Mucosa of rectum (tissue), 2 donors: ENCODE data around the gene TET3.

Experiments
- H3K27ac ChIP-seq, 2 donors: one replicate each; pipeline ENCODE4 v1.7.0; 2013; ENCODE audit warnings: inconsistent platforms in 2 of 2, low read depth in 2 of 2, low read length in 2 of 2
- H3K27me3 ChIP-seq, 2 donors: one replicate each; pipeline ENCODE4 v1.7.0; 2013; ENCODE audit warnings: low read length in 2 of 2; ENCODE audit not compliant: control insufficient read depth in 2 of 2, insufficient read depth in 2 of 2
- H3K36me3 ChIP-seq, 2 donors: one replicate each; pipeline ENCODE4 v1.7.0; 2013; ENCODE audit warnings: low read length in 2 of 2; ENCODE audit not compliant: control insufficient read depth in 2 of 2, insufficient read depth in 2 of 2
- H3K4me1 ChIP-seq, 2 donors: one replicate each; pipeline ENCODE4 v1.7.0; 2013; ENCODE audit warnings: low read length in 2 of 2, mild to moderate bottlenecking in 1 of 2; ENCODE audit not compliant: control insufficient read depth in 2 of 2, insufficient read depth in 2 of 2
- H3K4me3 ChIP-seq, 2 donors: one replicate each; pipeline ENCODE4 v1.7.0; 2013; ENCODE audit warnings: low read length in 2 of 2
- H3K9ac ChIP-seq, 2 donors: one replicate each; pipeline ENCODE4 v1.7.0; 2013; ENCODE audit warnings: low read length in 2 of 2, low read depth in 1 of 2, mild to moderate bottlenecking in 1 of 2
- H3K9me3 ChIP-seq, 2 donors: one replicate each; pipeline ENCODE4 v1.7.0; 2013; ENCODE audit warnings: low read length in 2 of 2; ENCODE audit not compliant: control insufficient read depth in 2 of 2
- donor health status: healthy.
- donor health status: Normal muscosa, but diverticular disease.

TET3 gene

DNA sequence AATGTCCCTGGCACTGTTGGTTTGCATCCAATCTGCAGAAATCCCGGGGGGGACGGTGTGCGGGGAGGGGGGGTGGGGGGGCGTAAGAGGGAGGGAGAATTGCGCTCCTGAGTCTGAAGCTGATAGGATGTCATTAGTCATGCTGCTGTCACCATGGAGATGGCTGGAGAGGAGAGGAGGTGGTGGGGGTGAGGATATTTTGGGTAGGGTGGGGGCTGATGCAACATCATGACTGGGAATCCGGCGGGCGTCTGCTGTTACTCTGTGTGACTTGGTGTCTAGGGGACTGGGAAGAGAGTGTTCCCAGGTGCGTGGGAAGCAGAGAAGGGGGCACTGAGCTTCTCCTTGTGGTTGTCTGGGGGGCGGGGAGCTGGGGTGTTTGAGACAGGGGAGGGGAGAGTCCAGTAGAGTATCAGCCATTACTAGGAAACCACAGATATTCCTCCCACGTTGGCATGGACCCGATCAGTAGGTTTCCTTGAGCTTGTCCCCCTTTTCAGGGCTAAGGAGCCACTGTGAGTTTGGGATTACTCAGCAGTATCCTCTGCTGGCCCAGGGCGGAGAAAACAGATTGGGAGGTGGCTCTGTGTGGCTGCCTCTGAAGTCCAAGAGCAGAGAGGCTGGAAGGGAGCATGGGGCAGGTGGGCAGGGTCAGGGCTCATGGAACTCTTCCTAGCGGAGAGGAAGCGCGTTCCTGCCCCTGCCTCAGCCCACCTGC is 18.9 kb downstream of the TET3 start:
- Histone ChIP-seq H3K9me3 (no peaks in the 10 kb centered on the region), H3K27ac (no peak overlapping the region), H3K4me3 (no peak overlapping the region), H3K4me1 (peaks cover 24 to 25% of the 10 kb centered on the region in 2 donors), H3K27me3 (no peaks in the 10 kb centered on the region), H3K9ac (no peak overlapping the region), H3K36me3 (peaks cover 0 to 6% of the 10 kb centered on the region in 2 donors)

DNA sequence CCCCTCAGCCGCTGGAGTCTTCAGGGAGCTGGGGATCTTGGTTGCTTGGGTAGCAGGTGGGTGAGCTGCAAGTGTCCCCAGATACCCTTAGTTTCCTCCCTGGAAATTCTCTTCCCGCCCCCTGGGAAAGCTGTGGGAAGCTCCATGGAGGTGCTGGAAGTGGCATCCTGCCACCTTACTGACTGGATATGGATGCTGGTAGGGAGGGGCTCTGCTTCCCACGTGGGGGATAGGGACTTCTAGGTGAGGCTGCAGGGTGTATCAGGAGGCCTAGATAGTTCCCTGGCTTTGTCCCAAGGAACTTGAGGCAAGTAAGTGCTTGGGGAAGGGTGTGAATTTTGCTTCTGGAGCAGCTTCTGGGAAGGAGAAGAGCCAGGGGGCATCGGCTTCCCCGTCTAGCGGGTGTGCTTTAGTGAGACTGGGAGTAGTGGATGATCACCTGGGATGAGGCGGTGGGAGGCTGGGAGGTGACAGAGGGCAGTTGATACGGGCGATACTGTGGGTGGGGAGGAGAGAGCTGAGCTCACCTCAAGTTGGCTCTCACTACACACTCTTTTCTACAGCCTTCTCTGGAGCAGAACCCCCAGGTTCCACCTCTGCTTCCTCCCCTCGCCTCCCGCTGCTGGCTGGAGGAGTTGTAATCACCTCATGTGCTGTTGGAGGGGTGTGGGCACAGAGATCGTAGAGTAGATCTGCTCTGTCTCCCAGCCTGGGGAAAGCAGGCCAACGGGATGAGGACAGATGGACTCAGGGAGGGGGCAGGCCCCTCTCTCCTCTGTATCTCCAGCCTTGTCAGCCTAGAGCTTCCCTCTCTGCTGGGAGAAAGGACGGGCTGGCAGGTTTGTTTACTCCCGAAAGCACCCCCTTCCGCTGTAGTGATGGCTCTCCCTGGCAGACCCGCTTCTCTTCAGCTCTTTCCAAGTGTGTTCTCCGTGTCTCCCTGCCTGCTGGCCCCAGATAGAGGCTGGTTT is 19.8 kb downstream of the TET3 start:
- Histone ChIP-seq H3K27me3 (no peaks in the 10 kb centered on the region), H3K27ac (no peak overlapping the region), H3K4me1 (peaks cover 19 to 22% of the 10 kb centered on the region in 2 donors), H3K9ac (no peak overlapping the region), H3K36me3 (peaks cover 3 to 6% of the 10 kb centered on the region in 2 donors), H3K9me3 (no peaks in the 10 kb centered on the region), H3K4me3 (no peak overlapping the region)

DNA sequence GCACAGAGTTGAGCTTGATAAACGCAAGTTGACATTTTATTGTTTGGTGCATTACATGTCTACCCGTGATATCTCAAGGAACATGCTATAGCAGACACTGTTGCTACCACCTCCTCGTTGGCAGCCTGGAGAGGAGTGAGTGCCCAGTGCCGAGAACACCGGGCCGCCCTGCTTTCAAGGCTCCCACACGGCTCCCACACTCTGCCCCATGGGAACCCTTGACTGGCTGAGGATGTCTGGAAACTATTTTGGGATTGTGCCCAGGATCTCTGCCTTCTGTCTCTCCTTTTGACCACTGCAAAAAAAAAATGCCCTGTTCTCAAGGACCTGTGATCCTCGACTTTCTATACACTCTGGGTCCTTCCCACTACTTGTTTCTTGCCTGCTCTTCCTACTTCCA is 21.1 kb downstream of the TET3 start:
- no peak overlapping the region for H3K4me3 ChIP-seq
- no peak overlapping the region for H3K27ac ChIP-seq
- peaks cover 3 to 8% of the 10 kb centered on the region in 2 donors for H3K36me3 ChIP-seq
- H3K9me3 ChIP-seq = no peaks in the 10 kb centered on the region
- peaks cover 10% of the 10 kb centered on the region in 2 donors for H3K4me1 ChIP-seq
- H3K27me3 ChIP-seq = no peaks in the 10 kb centered on the region
- H3K9ac ChIP-seq = no peak overlapping the region

DNA sequence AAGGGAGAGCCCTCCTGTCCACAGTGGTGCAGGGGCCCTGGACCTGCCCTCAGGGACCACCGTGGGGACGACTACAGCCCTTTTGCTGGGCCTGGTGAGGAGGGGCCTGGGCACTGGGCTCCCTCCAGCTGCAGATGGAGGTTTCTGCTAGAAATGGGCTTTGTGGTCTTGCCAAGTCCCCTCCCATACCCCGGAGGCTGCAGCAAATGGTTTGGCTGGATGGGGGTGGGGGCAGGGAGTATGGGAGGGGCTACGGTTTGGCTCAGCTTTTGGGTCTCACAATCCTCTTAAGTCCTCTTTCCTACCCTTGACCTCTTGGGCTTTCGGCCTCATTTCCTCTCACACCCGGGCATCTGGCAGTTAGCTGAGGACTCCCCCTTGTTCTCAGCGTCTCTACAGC is 21.7 kb downstream of the TET3 start:
- Histone ChIP-seq H3K9ac (no peak overlapping the region), H3K27ac (no peak overlapping the region), H3K4me1 (peaks cover 6 to 8% of the 10 kb centered on the region in 2 donors), H3K4me3 (no peak overlapping the region), H3K36me3 (peaks cover 3 to 8% of the 10 kb centered on the region in 2 donors), H3K27me3 (no peaks in the 10 kb centered on the region), H3K9me3 (no peaks in the 10 kb centered on the region)

DNA sequence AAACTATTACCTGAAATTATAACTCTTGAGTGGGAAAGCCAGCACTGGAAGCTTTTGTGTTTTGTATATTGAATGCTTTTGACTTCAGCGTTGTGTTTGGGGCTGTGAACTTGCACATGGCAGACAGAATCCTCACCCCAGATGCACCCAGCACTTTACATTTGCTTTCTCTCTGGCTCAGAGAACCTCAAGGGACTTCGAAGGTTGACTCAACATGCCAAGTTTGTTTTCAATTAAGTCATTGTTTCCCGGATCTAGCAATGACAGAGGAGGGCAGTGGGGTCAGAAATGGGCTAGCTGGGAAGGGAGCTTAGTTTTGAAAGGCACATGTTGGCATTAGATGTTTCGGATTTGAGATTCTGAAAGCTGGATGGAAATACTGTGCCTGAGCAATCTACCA is 22.4 kb downstream of the TET3 start:
- peaks cover 3 to 8% of the 10 kb centered on the region in 2 donors for H3K36me3 ChIP-seq
- H3K9me3 ChIP-seq = no peaks in the 10 kb centered on the region
- H3K4me1 ChIP-seq = peaks cover 4 to 6% of the 10 kb centered on the region in 2 donors
- H3K4me3 ChIP-seq = no peak overlapping the region
- no peaks in the 10 kb centered on the region for H3K27me3 ChIP-seq
- no peak overlapping the region for H3K27ac ChIP-seq
- H3K9ac ChIP-seq = no peak overlapping the region

DNA sequence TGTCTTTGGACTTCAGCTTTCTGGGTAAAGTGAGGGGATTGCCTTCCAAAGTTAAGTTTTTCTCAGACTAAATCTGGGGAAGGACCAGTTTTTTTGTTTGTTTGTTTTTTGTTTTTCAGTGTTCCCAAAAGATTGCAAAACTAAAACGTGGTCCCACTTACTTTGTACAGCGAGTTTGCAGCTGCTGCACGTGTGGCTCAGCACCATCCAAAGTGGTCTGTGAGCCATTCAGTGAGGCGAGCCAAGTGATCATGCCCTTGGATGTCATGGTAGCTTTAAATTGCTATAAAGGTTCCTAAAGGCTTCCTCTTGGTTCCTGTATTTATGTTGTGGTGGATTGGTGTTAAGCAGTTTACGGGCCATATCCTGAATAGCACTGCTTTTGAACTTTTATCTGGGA is 23.0 kb downstream of the TET3 start:
- Histone ChIP-seq H3K36me3 (peaks cover 3 to 8% of the 10 kb centered on the region in 2 donors), H3K9ac (no peak overlapping the region), H3K27me3 (no peaks in the 10 kb centered on the region), H3K4me1 (peaks cover 4 to 6% of the 10 kb centered on the region in 2 donors), H3K27ac (no peak overlapping the region), H3K4me3 (no peak overlapping the region), H3K9me3 (no peaks in the 10 kb centered on the region)

DNA sequence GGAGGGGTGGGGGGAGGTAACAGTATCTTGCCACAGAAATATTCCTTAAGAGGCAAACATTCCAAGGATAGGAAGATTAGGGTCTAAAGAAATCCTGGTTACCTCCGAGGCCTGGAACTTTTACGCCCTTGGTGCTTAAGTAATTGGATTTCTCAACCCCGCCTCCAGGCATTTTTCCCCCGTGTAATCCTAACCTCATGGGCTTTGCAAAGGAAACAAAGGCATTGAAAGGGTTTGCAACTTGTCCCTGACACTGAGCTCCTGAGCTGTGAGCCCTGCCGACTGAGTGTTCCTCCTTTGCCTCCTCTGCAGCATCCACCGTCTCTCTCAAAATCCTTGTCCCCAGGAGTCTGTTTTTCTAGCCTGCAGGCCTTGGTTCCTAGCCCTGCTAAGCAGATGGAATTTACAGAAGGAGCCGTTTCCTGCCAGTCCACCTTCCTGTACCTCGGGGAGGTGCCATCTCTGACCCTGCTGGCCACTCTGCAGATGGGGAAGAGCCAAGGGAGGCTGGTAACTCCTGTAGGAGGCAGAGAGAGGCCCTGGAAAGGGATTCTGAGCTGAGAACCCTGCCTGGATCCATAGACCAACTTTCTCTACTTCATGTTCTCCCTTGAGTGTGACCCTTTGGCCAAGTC is 24.2 kb downstream of the TET3 start:
- H3K27me3 ChIP-seq = no peaks in the 10 kb centered on the region
- H3K9ac ChIP-seq = no peak overlapping the region
- H3K9me3 ChIP-seq = no peaks in the 10 kb centered on the region
- no peak overlapping the region for H3K4me3 ChIP-seq
- peaks cover 3 to 8% of the 10 kb centered on the region in 2 donors for H3K36me3 ChIP-seq
- no peak overlapping the region for H3K27ac ChIP-seq
- no peaks in the 10 kb centered on the region for H3K4me1 ChIP-seq

DNA sequence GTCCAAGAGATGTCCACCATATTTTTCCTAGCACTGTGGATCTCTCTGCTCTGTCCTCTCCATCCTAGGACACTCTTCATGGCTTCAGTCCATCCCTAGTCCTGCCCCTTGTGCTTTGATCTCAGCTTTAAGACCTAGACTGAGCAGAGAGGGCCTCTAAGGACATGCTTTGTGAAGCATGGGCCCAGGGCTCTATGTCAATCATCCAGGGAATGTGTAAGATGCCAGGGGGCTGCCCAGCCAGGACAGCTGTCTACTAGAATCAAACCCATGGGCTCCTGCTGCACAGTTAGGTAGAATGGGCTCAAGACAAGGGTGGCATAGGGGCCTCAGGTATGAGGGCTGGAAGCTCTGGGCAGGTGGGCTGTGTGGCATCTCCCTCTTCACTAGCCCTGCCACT is 24.9 kb downstream of the TET3 start:
- no peak overlapping the region for H3K9ac ChIP-seq
- no peak overlapping the region for H3K4me3 ChIP-seq
- H3K36me3 ChIP-seq = peaks cover 3 to 8% of the 10 kb centered on the region in 2 donors
- H3K4me1 ChIP-seq = no peaks in the 10 kb centered on the region
- H3K27me3 ChIP-seq = no peaks in the 10 kb centered on the region
- H3K27ac ChIP-seq = no peak overlapping the region
- H3K9me3 ChIP-seq = no peaks in the 10 kb centered on the region

DNA sequence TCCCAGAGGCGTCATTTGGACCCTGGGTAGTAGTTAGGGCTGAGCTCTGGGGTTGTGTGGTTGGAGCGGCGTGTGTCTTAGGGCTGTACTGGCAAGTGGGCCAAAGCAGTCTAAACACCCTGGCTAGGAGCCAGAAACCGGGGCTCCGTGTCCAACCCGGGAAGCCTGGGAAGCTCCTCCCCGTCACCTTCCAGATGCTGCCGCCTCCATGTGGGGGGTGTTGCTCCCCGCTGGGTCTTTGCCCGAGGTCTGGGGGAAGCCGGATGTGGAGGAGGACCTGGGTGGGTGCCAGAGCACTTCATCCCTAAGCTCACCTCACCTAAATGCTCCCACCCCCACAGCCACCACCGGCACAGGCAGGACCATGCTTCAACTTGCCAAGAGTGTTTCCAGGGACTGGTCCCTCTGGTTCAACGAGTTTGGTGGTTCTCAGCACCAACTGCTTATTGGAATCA is 25.4 kb downstream of the TET3 start:
- H3K9ac ChIP-seq = no peak overlapping the region
- H3K4me3 ChIP-seq = no peak overlapping the region
- H3K36me3 ChIP-seq = peaks cover 3 to 8% of the 10 kb centered on the region in 2 donors
- H3K27ac ChIP-seq = no peak overlapping the region
- H3K27me3 ChIP-seq = no peaks in the 10 kb centered on the region
- H3K9me3 ChIP-seq = no peaks in the 10 kb centered on the region
- H3K4me1 ChIP-seq = no peaks in the 10 kb centered on the region

DNA sequence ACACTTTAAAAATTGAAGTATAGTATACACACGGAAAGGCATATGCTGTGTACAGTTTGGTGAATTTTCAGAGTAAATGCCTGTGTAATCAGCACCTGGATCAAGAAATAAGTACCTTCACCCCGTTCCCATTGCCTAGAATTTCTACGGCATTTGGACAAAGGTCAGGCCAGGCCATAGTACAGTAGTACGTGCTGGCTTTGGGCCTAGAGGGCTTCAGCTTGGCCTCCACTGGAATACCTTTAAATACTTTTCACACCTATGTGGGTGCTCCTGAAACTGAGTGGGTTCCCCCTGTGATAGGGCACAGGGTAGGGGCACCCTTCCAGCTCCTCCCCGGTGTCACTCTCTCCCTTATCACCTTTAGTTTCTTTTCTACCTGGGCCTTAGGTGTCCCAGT is 26.5 kb downstream of the TET3 start:
- Histone ChIP-seq H3K36me3 (peaks cover 3 to 8% of the 10 kb centered on the region in 2 donors), H3K27me3 (no peaks in the 10 kb centered on the region), H3K27ac (no peak overlapping the region), H3K4me3 (no peak overlapping the region), H3K9me3 (no peaks in the 10 kb centered on the region), H3K4me1 (no peaks in the 10 kb centered on the region), H3K9ac (no peak overlapping the region)
